ENCODE data around the gene SNRPD3. TPM values are rescaled to one million over a fixed set of nuclear protein-coding genes. Genes with fewer than 3 reads are reported as not detected.

The SNRPD3 gene
- polyA plus RNA-seq (ENCODE audit: insufficient read length in 4 of 4): 100 to 1,000 TPM; 165 to 196 (median 182) TPM

GRCh38 chr22:24555165-24556039 lies at the start of gene SNRPD3:
TSS of gene SNRPD3 (plus strand) at chr22:24555999. CDS start at chr22:24557675, 1,676 bp downstream.
- DNase-seq (ENCODE audit: low read depth in 4 of 4, low spot score in 3 of 4): peak; percentile 97 to 98 (median 98)

- no peak for DNase-seq (ENCODE audit: low read depth in 4 of 4, low spot score in 3 of 4)
Observed at GRCh38 chr22:24506802-24507438, 48.9 kb upstream of the SNRPD3 start.

GRCh38 chr22:24507716-24508115 lies 48.1 kb upstream of the SNRPD3 start:
- DNase-seq (ENCODE audit: low read depth in 4 of 4, low spot score in 3 of 4): no peak

GRCh38 chr22:24510637-24511625 lies 44.9 kb upstream of the SNRPD3 start:
- DNase-seq (ENCODE audit: low read depth in 4 of 4, low spot score in 3 of 4): no peak

- DNase-seq (ENCODE audit: low read depth in 4 of 4, low spot score in 3 of 4): no peak
Observed at GRCh38 chr22:24512043-24512442, 43.8 kb upstream of the SNRPD3 start.

- DNase-seq (ENCODE audit: low read depth in 4 of 4, low spot score in 3 of 4): no peak
Observed at GRCh38 chr22:24513378-24514240, 42.2 kb upstream of the SNRPD3 start.

- DNase-seq (ENCODE audit: low read depth in 4 of 4, low spot score in 3 of 4): no peak
Observed at GRCh38 chr22:24514241-24515026, 41.4 kb upstream of the SNRPD3 start.

GRCh38 chr22:24515027-24515338 lies 40.8 kb upstream of the SNRPD3 start:
- DNase-seq (ENCODE audit: low read depth in 4 of 4, low spot score in 3 of 4): no peak

- DNase-seq (ENCODE audit: low read depth in 4 of 4, low spot score in 3 of 4): peak in 1 of 4 donors; percentile 30
Observed at GRCh38 chr22:24516301-24516737, 39.5 kb upstream of the SNRPD3 start.

GRCh38 chr22:24517446-24517845 lies 38.4 kb upstream of the SNRPD3 start:
- DNase-seq (ENCODE audit: low read depth in 4 of 4, low spot score in 3 of 4): no peak

- no peak for DNase-seq (ENCODE audit: low read depth in 4 of 4, low spot score in 3 of 4)
Observed at GRCh38 chr22:24518228-24518627, 37.6 kb upstream of the SNRPD3 start.

GRCh38 chr22:24518771-24519485 lies 36.9 kb upstream of the SNRPD3 start:
- DNase-seq (ENCODE audit: low read depth in 4 of 4, low spot score in 3 of 4): no peak

- DNase-seq (ENCODE audit: low read depth in 4 of 4, low spot score in 3 of 4): no peak
Observed at GRCh38 chr22:24519496-24519895, 36.3 kb upstream of the SNRPD3 start.

- peak; percentile 32 to 71 (median 55) for DNase-seq (ENCODE audit: low read depth in 4 of 4, low spot score in 3 of 4)
Observed at GRCh38 chr22:24521791-24522245, 34.0 kb upstream of the SNRPD3 start.

- DNase-seq (ENCODE audit: low read depth in 4 of 4, low spot score in 3 of 4): no peak
Observed at GRCh38 chr22:24523873-24524272, 31.9 kb upstream of the SNRPD3 start.

GRCh38 chr22:24525416-24526037 lies 30.3 kb upstream of the SNRPD3 start:
- DNase-seq (ENCODE audit: low read depth in 4 of 4, low spot score in 3 of 4): peak in 3 of 4 donors; percentile 25 to 50 (median 28)

- DNase-seq (ENCODE audit: low read depth in 4 of 4, low spot score in 3 of 4): no peak
Observed at GRCh38 chr22:24526191-24526590, 29.6 kb upstream of the SNRPD3 start.

- no peak for DNase-seq (ENCODE audit: low read depth in 4 of 4, low spot score in 3 of 4)
Observed at GRCh38 chr22:24529898-24530297, 25.9 kb upstream of the SNRPD3 start.
